Esophagus (tissue), 2 donors: ENCODE measurements around the gene FXYD6. TPM values are rescaled to one million over a fixed set of nuclear protein-coding genes. Genes with fewer than 3 reads are reported as not detected.

Experiments used
- H3K27ac ChIP-seq, 2 donors: one replicate each; pipeline ENCODE4 v1.5.1; 2013; ENCODE audit warnings: low read depth in 2 of 2, mild to moderate bottlenecking in 2 of 2, inconsistent platforms in 1 of 2, low read length in 1 of 2, moderate library complexity in 1 of 2
- H3K27me3 ChIP-seq, 2 donors: one replicate each; pipeline ENCODE4 v1.6.1; 2013; ENCODE audit warnings: low read length in 2 of 2, control low read depth in 1 of 2, mild to moderate bottlenecking in 1 of 2; ENCODE audit not compliant: insufficient read depth in 2 of 2, control insufficient read depth in 1 of 2
- H3K36me3 ChIP-seq, 2 donors: one replicate each; pipeline ENCODE4 v1.6.1; 2013; ENCODE audit warnings: low read length in 1 of 2; ENCODE audit not compliant: control insufficient read depth in 2 of 2, insufficient read depth in 2 of 2
- H3K4me1 ChIP-seq, 2 donors: one replicate each; pipeline ENCODE4 v1.6.1; 2013; ENCODE audit warnings: low read length in 1 of 2; ENCODE audit not compliant: control insufficient read depth in 2 of 2, insufficient read depth in 2 of 2
- H3K4me3 ChIP-seq, 2 donors: one replicate each; pipeline ENCODE4 v1.5.1; 2013; ENCODE audit warnings: low read length in 2 of 2, mild to moderate bottlenecking in 2 of 2, low read depth in 1 of 2, moderate library complexity in 1 of 2
- H3K9me3 ChIP-seq, 2 donors: one replicate each; pipeline ENCODE4 v1.6.1; 2013; ENCODE audit warnings: mild to moderate bottlenecking in 2 of 2, low read depth in 1 of 2, low read length in 1 of 2, moderate library complexity in 1 of 2; ENCODE audit not compliant: control insufficient read depth in 2 of 2, insufficient read depth in 1 of 2
- WGBS, 2 donors: extraction: QIAGEN DNeasy Blood & Tissue Kit; methylation state at CpG; one replicate each; pipeline ENCODE4 v1.1.7; 2013; 5-methylcytosine and 5-hydroxymethylcytosine counted together
- polyA plus RNA-seq, 2 donors: library from polyadenylated mRNA; stranded (reverse); fragments of 200-250 nt; gene quantifications; one replicate each; pipeline ENCODE4 v1.2.3, GENCODE V29; 2013
- donor health status: healthy with polysubstance abuse.
- donor health status: Bipolar disorder and iron deficiency.

The FXYD6 gene
- polyA plus RNA-seq, 2 donors = 3.4 to 7.0 TPM

DNA sequence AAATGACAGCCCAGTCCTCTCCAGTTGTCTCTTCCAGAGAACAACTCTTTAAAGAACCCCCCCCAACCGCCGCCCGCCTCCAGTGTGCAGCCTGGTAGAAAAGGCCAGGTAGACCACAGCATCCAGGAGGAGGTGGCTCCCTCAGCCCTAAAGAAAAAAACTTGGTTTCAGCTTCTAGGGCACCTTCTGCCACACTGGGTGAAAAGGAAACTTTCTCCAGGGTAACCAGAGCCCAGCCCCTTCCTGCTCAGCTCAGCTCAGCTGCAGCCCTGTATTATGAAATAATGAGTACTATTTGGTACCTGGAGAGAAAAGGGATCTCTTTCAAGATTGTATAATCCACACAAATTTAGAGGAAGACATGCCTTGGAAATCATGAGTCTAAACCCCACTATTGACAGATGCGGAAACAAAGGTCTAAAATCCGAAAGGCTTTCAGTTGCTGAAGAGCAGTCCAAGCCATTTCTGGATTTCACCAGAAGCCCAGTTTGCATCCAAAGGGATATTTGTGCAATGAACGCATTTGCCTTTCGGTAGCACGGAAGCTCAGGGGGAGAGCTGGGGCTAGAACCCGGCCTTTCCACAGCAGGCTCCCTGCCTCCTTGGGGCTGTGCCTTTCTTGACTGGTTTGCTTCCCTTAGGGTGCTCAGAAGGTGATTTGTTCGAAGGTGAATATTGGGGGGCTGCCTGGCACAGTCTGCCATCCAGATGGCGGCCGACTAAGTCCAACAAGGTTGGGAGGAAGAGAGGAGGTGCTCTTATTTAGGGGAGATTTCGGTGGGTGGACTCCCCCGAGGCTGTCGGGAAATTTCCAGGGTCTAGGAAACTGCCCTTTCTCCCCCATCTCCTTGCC, 3.3 kb downstream of the FXYD6 start:
- H3K27ac ChIP-seq = no peak overlapping the region
- H3K9me3 ChIP-seq = no peaks in the 10 kb centered on the region
- WGBS, 2 donors = 89 to 90% methylated on average over 15 of the region's 15 CpGs
- peaks cover 10 to 23% of the 10 kb centered on the region in 2 donors for H3K4me1 ChIP-seq
- H3K4me3 ChIP-seq = no peak overlapping the region
- H3K27me3 ChIP-seq = peaks cover 0 to 5% of the 10 kb centered on the region in 2 donors
- no peaks in the 10 kb centered on the region for H3K36me3 ChIP-seq

GRCh38 chr11:117872420-117872961, 4.0 kb downstream of the FXYD6 start:
- H3K27me3 ChIP-seq = peaks cover 0 to 5% of the 10 kb centered on the region in 2 donors
- WGBS, 2 donors = 65 to 68% methylated on average over 12 of the region's 12 CpGs

DNA sequence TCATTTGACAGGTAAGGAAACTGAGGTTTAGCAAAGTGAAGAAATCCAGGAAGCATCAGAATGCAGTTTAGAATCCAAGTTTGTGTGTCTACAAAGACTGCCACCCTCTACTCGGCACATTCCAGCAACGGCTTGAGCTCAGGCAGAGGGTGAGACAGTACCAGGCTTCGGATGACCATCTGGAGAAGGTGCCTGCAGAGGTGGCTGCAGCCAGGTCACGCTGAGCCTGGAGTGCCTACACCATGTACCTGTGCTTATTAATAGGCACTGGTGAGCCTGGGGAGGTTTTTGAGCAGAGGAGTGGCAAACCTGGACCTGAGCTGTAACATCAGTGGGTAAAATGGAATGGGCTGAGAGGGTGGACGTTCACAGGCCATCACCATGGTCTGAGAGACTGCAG, 4.7 kb downstream of the FXYD6 start:
- Histone ChIP-seq H3K27ac (no peak overlapping the region), H3K4me3 (no peak overlapping the region), H3K36me3 (no peaks in the 10 kb centered on the region), H3K4me1 (peaks cover 10 to 23% of the 10 kb centered on the region in 2 donors), H3K9me3 (no peaks in the 10 kb centered on the region), H3K27me3 (peaks cover 0 to 5% of the 10 kb centered on the region in 2 donors)
- 85 to 87% methylated on average over 5 of the region's 5 CpGs for WGBS, 2 donors

More at GRCh38 chr11:117872420-117872961, 4.0 kb downstream of the FXYD6 start:
- Histone ChIP-seq H3K4me3 (no peak overlapping the region), H3K9me3 (no peaks in the 10 kb centered on the region), H3K36me3 (no peaks in the 10 kb centered on the region), H3K27ac (peak overlapping the region; percentile 9 to 16), H3K4me1 (peaks cover 10 to 23% of the 10 kb centered on the region in 2 donors)

- 71 to 73% methylated on average over 18 of the region's 18 CpGs for WGBS, 2 donors
- H3K27me3 ChIP-seq = peaks cover 0 to 5% of the 10 kb centered on the region in 2 donors
- peaks cover 4 to 21% of the 10 kb centered on the region in 2 donors for H3K4me1 ChIP-seq
These were observed 5.3 kb downstream of the FXYD6 start for GRCh38 chr11:117871160-117871559.

DNA sequence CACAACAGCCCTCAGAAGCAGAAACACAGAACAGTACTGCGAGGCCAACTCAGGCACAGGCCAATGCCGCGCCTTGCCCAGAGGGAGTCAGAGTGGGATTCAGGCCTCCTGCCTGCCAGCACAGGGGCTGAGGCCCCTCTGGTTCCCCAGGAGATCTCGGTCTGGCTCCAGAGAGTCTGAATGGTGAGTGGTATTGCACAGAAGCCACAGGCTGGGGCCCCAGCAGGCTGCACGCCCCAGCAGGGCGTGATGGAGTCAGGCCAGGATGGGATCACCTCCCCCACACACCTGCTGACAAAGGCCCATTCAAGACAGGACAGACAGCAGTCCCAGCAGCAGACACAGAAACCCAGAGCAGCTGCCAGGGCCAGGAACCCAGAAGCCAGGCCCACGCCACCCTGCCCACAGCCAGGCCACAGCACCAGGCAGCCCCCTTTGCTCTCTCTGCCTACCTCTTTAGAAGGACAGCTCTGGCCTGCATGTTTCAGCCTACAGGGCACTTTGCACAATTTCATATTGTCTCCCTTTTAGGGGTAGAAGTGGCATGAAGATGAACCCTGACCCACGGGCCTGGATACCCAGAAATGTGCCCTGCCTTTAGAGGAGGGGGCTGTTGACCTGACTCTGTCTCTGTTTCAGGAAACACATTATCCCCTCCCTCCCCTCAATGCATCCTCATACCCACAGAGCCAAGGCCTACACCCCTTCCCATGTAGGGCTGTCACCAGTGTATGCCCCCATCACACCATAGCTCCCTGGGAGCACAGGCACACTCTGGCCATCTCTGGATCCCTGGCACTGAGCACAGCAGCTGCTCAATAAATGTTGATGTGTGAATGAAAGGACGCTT, 6.1 kb downstream of the FXYD6 start:
- no peaks in the 10 kb centered on the region for H3K9me3 ChIP-seq
- no peaks in the 10 kb centered on the region for H3K27me3 ChIP-seq
- peaks cover 0 to 13% of the 10 kb centered on the region in 2 donors for H3K4me1 ChIP-seq
- H3K4me3 ChIP-seq = no peak overlapping the region
- H3K36me3 ChIP-seq = no peaks in the 10 kb centered on the region
- WGBS, 2 donors = 64 to 66% methylated on average over 9 of the region's 9 CpGs
- H3K27ac ChIP-seq = no peak overlapping the region

More at GRCh38 chr11:117871160-117871559, 5.3 kb downstream of the FXYD6 start:
- H3K4me3 ChIP-seq = no peak overlapping the region
- no peaks in the 10 kb centered on the region for H3K36me3 ChIP-seq
- no peaks in the 10 kb centered on the region for H3K9me3 ChIP-seq
- no peak overlapping the region for H3K27ac ChIP-seq

DNA sequence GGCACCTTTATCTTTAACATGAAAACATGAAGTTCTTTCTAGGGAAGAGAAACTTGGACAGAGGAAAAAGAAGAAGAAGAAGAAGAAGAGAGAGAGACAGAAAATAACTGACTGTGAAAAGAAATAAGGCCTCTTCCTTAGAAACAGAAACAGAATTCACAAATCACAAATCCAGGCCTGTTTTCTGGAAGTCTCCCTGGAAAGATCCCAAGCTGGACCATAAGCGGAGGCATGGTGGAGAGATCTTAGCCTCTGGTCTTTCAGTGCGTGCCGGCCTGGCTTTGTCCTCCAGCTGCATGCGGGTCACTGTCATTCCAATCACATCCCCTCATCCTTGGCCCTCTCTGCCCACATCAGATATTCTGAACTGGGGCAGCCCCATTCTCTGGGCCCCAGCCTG, 6.9 kb downstream of the FXYD6 start:
- Histone ChIP-seq H3K27ac (no peak overlapping the region), H3K36me3 (no peaks in the 10 kb centered on the region), H3K27me3 (no peaks in the 10 kb centered on the region), H3K4me3 (no peak overlapping the region), H3K9me3 (no peaks in the 10 kb centered on the region), H3K4me1 (peaks cover 0 to 9% of the 10 kb centered on the region in 2 donors)
- 44 to 49% methylated on average over 4 of the region's 4 CpGs for WGBS, 2 donors

- H3K9me3 ChIP-seq = no peaks in the 10 kb centered on the region
- peaks cover 0 to 9% of the 10 kb centered on the region in 2 donors for H3K4me1 ChIP-seq
- 81 to 85% methylated on average over 17 of the region's 17 CpGs for whole genome bisulfite sequencing, 2 donors
- no peaks in the 10 kb centered on the region for H3K27me3 ChIP-seq
- no peaks in the 10 kb centered on the region for H3K36me3 ChIP-seq
- H3K4me3 ChIP-seq = no peak overlapping the region
- no peak overlapping the region for H3K27ac ChIP-seq
These were observed 7.5 kb downstream of the FXYD6 start for GRCh38 chr11:117868815-117869561.

DNA sequence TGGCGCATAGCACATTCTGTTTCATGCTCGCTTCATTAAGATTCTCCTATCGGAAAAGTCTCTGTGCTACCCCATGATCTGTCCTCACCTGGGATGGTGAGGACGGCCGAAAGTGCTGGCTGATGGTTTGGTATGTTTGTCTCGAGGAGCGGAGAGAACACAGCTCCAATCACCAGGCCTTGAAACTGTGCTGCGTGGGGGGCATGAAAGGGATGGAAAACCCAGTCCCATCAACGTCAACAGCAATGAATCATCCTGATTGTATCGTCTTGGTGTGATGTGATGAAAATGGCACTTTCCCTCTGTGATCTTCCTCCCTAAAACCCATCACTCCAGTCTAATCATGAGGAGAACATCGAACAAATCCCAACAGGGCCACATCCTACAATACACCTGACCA, 8.4 kb downstream of the FXYD6 start:
- WGBS, 2 donors = 78 to 88% methylated on average over 11 of the region's 11 CpGs
- no peaks in the 10 kb centered on the region for H3K36me3 ChIP-seq
- no peak overlapping the region for H3K4me3 ChIP-seq
- H3K27ac ChIP-seq = no peak overlapping the region
- no peaks in the 10 kb centered on the region for H3K9me3 ChIP-seq
- no peaks in the 10 kb centered on the region for H3K27me3 ChIP-seq
- H3K4me1 ChIP-seq = peaks cover 0 to 9% of the 10 kb centered on the region in 2 donors

DNA sequence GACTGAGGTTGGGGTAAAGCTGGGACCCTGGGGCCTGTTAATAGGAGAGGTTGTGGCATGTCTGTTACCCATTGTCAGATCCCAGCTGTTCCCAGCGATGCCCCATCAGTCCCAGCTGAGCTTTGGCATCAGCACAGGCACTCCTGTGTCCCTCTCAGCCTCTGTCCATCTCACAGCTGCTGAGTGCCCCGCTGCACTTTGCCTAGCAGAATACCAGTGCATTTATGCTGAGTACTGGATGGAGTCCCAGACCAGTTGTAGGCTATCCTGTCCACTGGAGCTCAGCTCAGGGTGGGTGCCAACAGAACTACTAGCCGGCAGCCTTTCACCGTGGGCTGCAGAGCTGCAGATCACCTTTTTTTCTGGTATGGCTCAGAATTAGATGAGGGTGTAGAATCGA, 9.9 kb downstream of the FXYD6 start:
- no peaks in the 10 kb centered on the region for H3K36me3 ChIP-seq
- H3K4me1 ChIP-seq = peaks cover 0 to 4% of the 10 kb centered on the region in 2 donors
- H3K27me3 ChIP-seq = no peaks in the 10 kb centered on the region
- no peaks in the 10 kb centered on the region for H3K9me3 ChIP-seq
- 73 to 74% methylated on average over 5 of the region's 5 CpGs for WGBS, 2 donors
- no peak overlapping the region for H3K27ac ChIP-seq
- H3K4me3 ChIP-seq = no peak overlapping the region
